ENCODE data around the gene JDP2. TPM values are rescaled to one million over a fixed set of nuclear protein-coding genes. Genes with fewer than 3 reads are reported as not detected.

The JDP2 gene
- total and polyA plus RNA-seq, 2 of the 4 experiments (the other 2 are of a cell fraction), result 35.7 to 38.4 TPM

GRCh38 chr14:75453817-75454434 is 26.1 kb downstream of the JDP2 start:
- Histone ChIP-seq H3K56ac (ENCODE audit: extremely low read depth, insufficient read depth, low read length) (peak overlapping the region; percentile 90), H4K91ac (ENCODE audit: insufficient read depth, low read depth, low read length) (peak overlapping the region; percentile 95), H3K14ac (replicated peaks; ENCODE audit: low read depth, low read length) (peak overlapping the region; percentile 95), H3K4me2 (ENCODE audit: low read depth, low read length) (peak overlapping the region; percentile 2), H3K79me1 (ENCODE audit: low read depth in 1 of 2, low read length in 2 of 2) (peaks cover 52 to 95% of the 10 kb centered on the region in 2 experiments), H3K27ac (ENCODE audit: insufficient read depth, low read length) (peak overlapping the region; percentile 79), H2BK120ac (ENCODE audit: low read depth, low read length) (peak overlapping the region; percentile 94), H3K23ac (ENCODE audit: low read depth, low read length) (peak overlapping the region; percentile 93), H4K8ac (ENCODE audit: low read depth in 2 of 2, low read length in 2 of 2) (peak overlapping the region; percentile 87 to 91), H4K20me1 (ENCODE audit: insufficient read depth, low read length) (peaks cover 96% of the 10 kb centered on the region), H2BK15ac (ENCODE audit: low read depth, low read length) (peak overlapping the region; percentile 89; the same call in 2 of the 3 replicates), H3K36me3 (ENCODE audit: control insufficient read depth, insufficient read depth, low read length) (peaks cover 32% of the 10 kb centered on the region), H2AFZ (replicated peaks; ENCODE audit: low read length, poor library complexity) (no peak overlapping the region), H3K9ac (ENCODE audit: low read depth, low read length) (peak overlapping the region; percentile 42), H2AK9ac (replicated peaks; ENCODE audit: low read depth, low read length, poor library complexity) (peak overlapping the region; percentile 90), H3K18ac (ENCODE audit: low read depth, low read length) (peak overlapping the region; percentile 88), H3K4me3 (ENCODE audit: insufficient read depth, low read depth, low read length) (no peak overlapping the region), H2AK5ac (ENCODE audit: low read depth, low read length) (peak overlapping the region; percentile 95), H2BK5ac (ENCODE audit: low read depth, low read length, poor library complexity, severe bottlenecking) (peak overlapping the region; percentile 95), H3K4ac (ENCODE audit: low read depth, low read length) (peak overlapping the region; percentile 86), H3K9me1 (ENCODE audit: insufficient read depth, low read length) (peaks cover 59% of the 10 kb centered on the region), H4K5ac (ENCODE audit: low read depth, low read length) (peak overlapping the region; percentile 83), H3K9me3 (ENCODE audit: control insufficient read depth, insufficient read depth, low read length) (no peaks in the 10 kb centered on the region), H3K27me3 (ENCODE audit: control insufficient read depth, insufficient read depth, low read length) (no peaks in the 10 kb centered on the region), H3K4me1 (ENCODE audit: control insufficient read depth, insufficient read depth, low read length) (peaks cover 71% of the 10 kb centered on the region), H2BK20ac (ENCODE audit: low read depth, low read length) (peak overlapping the region; percentile 79)
- ChIA-PET POLR2A (ENCODE audit: unreplicated experiment) (no interaction called here), CTCF (no interaction called here)
- WGBS, 2 experiments (ENCODE audit: extremely low coverage in 2 of 2, insufficient read length in 1 of 2), result 60% methylated on average over 1 of the region's 14 CpGs; no CpG with 5 or more reads in 1 of the 2 experiments
- ATAC-seq (ENCODE audit: low read depth), result no peak
- intact Hi-C loops (cut with micrococcal nuclease), result no loop called here
- no TSS peak for BruUV-seq (replicated peaks)
- dilution Hi-C loops (cut with HindIII; ENCODE audit: low sequenced_read_pairs, unreplicated experiment), result no loop called here
- DNase-seq, result no peak
- TF ChIP-seq CEBPB (IDR thresholded peaks at IDR 0.05; ENCODE audit: low read depth, low read length) (peak; percentile 60), BHLHE40 (IDR thresholded peaks at IDR 0.05; ENCODE audit: low read depth, low read length) (no peak)
- in situ Hi-C loops (cut with MboI; ENCODE audit: low sequenced_read_pairs), result no loop called here
